ENCODE measurements around the gene PHOX2A.

DNA sequence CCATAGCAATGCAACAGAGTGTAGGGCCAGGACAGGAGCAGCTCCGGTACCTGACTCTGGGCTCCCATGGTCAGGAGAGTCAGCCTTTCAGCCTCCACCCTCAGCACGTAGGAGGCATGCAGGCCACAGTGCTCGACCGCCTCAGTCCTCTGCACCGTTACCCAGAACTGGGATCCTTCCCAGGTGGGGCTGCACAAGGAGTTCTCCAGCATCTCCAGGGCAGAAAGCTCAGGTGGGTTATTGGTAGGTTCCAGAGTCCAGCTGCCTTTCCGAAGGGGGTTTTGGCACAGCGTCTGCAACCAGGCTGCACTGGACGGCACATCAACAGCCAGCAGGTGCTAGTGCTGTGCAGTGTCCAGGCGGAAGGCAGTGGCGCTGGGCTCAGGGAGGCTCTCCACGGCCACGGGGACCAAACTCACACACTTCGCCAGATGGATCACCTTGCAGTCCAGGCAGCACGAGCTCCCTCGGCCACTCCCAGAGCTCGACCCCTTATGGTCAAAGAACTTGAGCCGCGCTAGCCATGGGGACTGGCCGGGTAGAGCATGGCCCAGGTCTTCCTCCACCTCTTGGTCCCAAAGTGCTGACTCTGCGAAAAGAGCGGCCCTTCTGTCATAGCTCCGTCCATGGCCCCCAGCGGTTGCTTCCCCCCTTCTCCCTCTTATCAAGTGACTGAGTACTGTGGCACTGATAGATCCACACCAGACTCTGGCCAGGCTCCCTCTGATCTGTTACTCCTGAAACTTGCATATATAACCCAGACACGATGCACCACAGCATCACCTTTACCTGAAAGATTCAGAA, 6.9 kb upstream of the PHOX2A start:
- TF ChIP-seq, protein P1, sequence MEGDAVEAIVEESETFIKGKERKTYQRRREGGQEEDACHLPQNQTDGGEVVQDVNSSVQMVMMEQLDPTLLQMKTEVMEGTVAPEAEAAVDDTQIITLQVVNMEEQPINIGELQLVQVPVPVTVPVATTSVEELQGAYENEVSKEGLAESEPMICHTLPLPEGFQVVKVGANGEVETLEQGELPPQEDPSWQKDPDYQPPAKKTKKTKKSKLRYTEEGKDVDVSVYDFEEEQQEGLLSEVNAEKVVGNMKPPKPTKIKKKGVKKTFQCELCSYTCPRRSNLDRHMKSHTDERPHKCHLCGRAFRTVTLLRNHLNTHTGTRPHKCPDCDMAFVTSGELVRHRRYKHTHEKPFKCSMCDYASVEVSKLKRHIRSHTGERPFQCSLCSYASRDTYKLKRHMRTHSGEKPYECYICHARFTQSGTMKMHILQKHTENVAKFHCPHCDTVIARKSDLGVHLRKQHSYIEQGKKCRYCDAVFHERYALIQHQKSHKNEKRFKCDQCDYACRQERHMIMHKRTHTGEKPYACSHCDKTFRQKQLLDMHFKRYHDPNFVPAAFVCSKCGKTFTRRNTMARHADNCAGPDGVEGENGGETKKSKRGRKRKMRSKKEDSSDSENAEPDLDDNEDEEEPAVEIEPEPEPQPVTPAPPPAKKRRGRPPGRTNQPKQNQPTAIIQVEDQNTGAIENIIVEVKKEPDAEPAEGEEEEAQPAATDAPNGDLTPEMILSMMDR (IDR thresholded peaks at IDR 0.05 in 8 of 11, conservative IDR thresholded peaks at IDR 0.05 in 3 of 11), result no peak
- TF ChIP-seq POLR2A (IDR thresholded peaks at IDR 0.05) (no peak), POLR2AphosphoS5 (IDR thresholded peaks at IDR 0.05) (no peak)

Measured in spleen (tissue), 7 donors.